BJ (cell line): Measurements from ENCODE around the gene CNKSR1. TPM values are rescaled to one million over a fixed set of nuclear protein-coding genes. Genes with fewer than 3 reads are reported as not detected.

Source experiments
- CTCF ChIA-PET: fragments of 350-600 bp; formaldehyde crosslinking; extraction: SDS; loops from one replicate; lab custom pipeline; 2021; ENCODE audit warnings: antibody characterized with exemption, inconsistent platforms; lab: Yijun Ruan, JAX
- POLR2A ChIA-PET: fragments of 300-600 bp; sonication (Branson Sonifier 250); formaldehyde crosslinking; extraction: SDS; loops from one replicate; lab custom pipeline; 2021; ENCODE audit warnings: antibody characterized with exemption; lab: Charles Lee
- DNase-seq: peaks from one replicate; pipeline ENCODE4 v3.0.0-alpha.2; 2011; ENCODE audit warnings: low read depth
- H3K27me3 ChIP-seq: 2 replicates; pipeline ENCODE4 v1.6.0; 2011; ENCODE audit warnings: low read length; ENCODE audit not compliant: control insufficient read depth, insufficient read depth
- H3K36me3 ChIP-seq: 2 replicates; pipeline ENCODE4 v1.5.1; 2011; ENCODE audit warnings: low read length; ENCODE audit not compliant: control insufficient read depth, insufficient read depth
- H3K4me3 ChIP-seq: 2 replicates; pipeline ENCODE4 v1.5.1; 2011; ENCODE audit warnings: low read depth, mild to moderate bottlenecking, control low read depth, low read length
- polyA plus RNA-seq: library from polyadenylated mRNA; depleted of rRNA; stranded (reverse); fragments of >200 nt; gene quantifications from 2 replicates; pipeline ENCODE4 v1.2.3, GENCODE V29; 2011
- TF ChIP-seq, protein P1 (sequence below): IDR thresholded peaks from 2 replicates; pipeline ENCODE4 v1.5.1; 2011; ENCODE audit warnings: low read depth, mild to moderate bottlenecking, control low read depth, inconsistent platforms, low read length, moderate library complexity; ENCODE audit not compliant: insufficient read depth

Gene CNKSR1
- polyA plus RNA-seq, 1 experiment = 0.63 TPM

DNA sequence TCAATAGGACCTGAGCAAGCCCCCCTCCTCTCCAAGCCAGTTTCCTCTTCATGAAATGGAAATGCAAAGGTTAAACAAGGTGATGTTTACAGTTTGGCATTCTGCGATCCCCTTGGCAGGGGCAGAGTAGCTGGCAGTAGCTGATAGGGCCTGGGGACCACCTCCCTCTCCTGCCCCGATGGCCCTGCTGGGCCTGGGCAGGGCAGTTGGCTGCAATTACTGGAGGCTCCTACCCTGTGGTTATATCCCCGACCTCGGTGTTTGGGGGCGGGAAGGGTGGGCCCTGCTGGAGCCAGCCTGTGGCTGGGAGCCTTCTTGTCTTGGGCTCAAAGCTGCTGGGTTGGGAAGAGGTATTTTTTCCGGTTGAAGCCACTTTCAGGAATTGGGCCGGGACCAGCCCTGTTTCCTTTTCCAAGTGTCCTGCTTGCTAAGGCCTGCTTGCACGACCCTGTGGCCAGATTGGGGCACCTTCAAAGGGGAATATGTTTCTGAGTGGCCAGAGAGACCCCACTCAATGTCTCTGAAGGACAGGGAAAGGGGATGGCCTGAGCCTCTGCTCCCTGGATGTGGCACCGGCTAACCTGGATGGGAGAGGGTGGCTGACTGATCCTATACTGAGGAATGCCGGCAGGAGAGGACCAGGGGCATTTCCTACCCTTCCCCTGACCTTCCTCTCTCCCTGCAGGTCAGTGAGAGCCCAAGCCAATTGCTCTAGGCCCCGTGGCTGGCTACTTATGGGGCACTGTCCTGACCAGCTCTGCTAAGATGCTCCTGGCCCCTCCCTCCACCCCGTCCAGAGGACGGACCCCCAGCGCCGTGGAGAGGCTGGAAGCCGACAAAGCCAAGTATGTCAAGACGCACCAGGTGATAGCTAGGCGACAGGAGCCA lies 16.5 kb upstream of the CNKSR1 start:
- TF ChIP-seq, protein P1, sequence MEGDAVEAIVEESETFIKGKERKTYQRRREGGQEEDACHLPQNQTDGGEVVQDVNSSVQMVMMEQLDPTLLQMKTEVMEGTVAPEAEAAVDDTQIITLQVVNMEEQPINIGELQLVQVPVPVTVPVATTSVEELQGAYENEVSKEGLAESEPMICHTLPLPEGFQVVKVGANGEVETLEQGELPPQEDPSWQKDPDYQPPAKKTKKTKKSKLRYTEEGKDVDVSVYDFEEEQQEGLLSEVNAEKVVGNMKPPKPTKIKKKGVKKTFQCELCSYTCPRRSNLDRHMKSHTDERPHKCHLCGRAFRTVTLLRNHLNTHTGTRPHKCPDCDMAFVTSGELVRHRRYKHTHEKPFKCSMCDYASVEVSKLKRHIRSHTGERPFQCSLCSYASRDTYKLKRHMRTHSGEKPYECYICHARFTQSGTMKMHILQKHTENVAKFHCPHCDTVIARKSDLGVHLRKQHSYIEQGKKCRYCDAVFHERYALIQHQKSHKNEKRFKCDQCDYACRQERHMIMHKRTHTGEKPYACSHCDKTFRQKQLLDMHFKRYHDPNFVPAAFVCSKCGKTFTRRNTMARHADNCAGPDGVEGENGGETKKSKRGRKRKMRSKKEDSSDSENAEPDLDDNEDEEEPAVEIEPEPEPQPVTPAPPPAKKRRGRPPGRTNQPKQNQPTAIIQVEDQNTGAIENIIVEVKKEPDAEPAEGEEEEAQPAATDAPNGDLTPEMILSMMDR = no peak
- Histone ChIP-seq H3K36me3 (no peaks in the 10 kb centered on the region), H3K4me3 (no peak overlapping the region; the same call in 1 of the 2 replicates), H3K27me3 (peaks cover 15% of the 10 kb centered on the region)
- CTCF ChIA-PET = interaction anchor here (0.6 to 2.5 kb wide), 7 partner anchors 9 to 243 kb away, joined by 3 to 6 read pairs (median 4); partner anchors contain the start of gene ZNF593
- DNase-seq = no peak
- POLR2A ChIA-PET = no interaction called here

DNA sequence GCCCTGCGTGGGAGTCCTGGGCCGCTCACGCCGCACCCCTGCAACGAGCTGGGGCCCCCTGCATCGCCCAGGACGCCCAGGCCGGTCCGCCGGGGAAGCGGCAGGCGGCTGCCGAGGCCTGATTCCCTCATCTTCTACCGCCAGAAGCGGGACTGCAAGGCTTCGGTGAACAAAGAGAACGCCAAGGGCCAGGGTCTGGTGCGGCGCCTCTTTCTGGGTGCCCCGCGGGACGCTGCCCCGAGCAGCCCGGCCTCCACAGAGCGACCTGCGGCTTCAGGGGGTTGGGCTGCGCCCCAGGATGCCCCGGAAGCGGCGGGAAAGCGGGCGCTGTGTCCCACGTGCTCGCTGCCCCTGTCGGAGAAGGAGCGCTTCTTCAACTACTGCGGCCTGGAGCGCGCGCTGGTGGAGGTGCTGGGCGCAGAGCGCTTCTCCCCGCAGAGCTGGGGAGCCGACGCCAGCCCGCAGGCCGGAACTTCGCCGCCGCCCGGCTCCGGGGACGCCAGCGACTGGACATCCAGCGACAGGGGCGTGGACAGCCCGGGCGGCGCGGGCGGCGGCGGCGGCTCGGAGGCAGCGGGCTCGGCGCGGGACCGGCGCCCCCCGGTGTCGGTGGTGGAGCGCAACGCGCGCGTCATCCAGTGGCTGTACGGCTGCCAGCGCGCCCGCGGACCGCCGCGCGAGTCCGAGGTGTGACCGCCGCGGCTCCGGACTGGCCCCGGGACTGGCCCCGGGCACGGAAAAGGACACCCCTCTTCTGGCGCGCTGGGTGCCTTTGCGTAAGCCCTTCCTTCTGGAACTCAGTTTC lies 15.7 kb upstream of the CNKSR1 start:
- POLR2A ChIA-PET = no interaction called here
- CTCF ChIA-PET = interaction anchor here (0.6 to 2.5 kb wide), 9 partner anchors 8 to 244 kb away, joined by 3 to 6 read pairs (median 3); partner anchors contain the start of gene ZNF593
- DNase-seq = no peak

DNA sequence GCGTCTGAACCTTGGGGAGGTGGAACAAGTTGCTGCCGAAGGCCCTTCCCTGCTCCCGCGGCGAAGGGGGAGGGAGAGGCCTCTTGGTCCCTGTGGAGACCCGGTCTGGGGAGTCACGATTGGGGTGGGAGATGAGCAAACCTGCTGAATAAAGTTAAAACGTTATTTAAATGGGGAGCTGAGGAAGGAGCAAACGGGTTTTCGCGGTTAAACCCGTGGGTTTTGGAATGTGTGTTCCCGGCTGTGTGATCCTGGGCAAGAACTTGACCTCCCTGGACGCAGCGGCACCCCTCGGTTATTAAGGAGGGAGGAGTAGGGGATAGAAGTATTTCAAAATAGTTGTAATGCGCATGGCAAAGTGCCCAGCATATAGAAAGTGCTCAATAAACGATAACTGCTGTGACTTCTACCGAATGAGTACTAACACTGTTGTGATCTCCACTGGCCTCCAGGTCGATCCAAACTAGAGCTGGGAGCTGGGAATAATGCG lies 15.0 kb upstream of the CNKSR1 start:
- TF ChIP-seq, protein P1 = no peak
- H3K27me3 ChIP-seq = peaks cover 10% of the 10 kb centered on the region
- no peaks in the 10 kb centered on the region for H3K36me3 ChIP-seq
- H3K4me3 ChIP-seq = peak overlapping the region; percentile 42
- POLR2A ChIA-PET = no interaction called here
- DNase-seq = no peak
- CTCF ChIA-PET = interaction anchor here (0.7 to 2.5 kb wide), 8 partner anchors 7 to 228 kb away, joined by 3 to 10 read pairs (median 4); no protein-coding TSS in a partner anchor

More for the DNA sequence above, 15.7 kb upstream of the CNKSR1 start:
- H3K36me3 ChIP-seq = no peaks in the 10 kb centered on the region
- TF ChIP-seq, protein P1 = 0 out of 2 replicates have a peak, but pooled peaks have one; percentile 2
- peaks cover 10% of the 10 kb centered on the region for H3K27me3 ChIP-seq
- H3K4me3 ChIP-seq = peak overlapping the region; percentile 42

DNA sequence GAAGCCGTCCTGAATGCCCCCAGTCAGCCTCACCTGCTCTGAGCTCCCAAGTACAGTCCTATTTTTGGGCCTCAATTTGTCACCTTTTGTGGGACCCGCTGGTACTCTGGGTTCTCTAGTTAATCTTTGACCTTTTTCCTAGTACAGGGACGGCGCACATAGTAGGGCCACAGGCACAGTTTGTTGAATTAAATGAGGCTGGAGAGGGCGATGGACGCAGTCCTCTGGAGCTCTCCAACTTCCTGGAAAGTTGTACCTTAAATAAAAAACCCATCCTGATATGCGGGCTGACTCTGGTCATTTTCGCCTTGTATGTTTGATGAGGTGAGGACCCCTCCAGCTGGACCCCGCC lies 13.6 kb upstream of the CNKSR1 start:
- Histone ChIP-seq H3K27me3 (peaks cover 5% of the 10 kb centered on the region), H3K4me3 (no peak overlapping the region), H3K36me3 (no peaks in the 10 kb centered on the region)
- no peak for DNase-seq
- TF ChIP-seq, protein P1 = no peak
- ChIA-PET CTCF (interaction anchor here (0.7 to 1.8 kb wide), 10 partner anchors 9 to 128 kb away, joined by 3 to 10 read pairs (median 4); no protein-coding TSS in a partner anchor), POLR2A (no interaction called here)
